B cell (primary cell): ENCODE measurements around the gene GGCX. TPM values are rescaled to one million over a fixed set of nuclear protein-coding genes. Genes with fewer than 3 reads are reported as not detected.

Experiments
- ATAC-seq: fragments of 200-7000 bp; cut with Tn5 transposase; one replicate; pipeline ENCODE4 v1.10.0; 2021; ENCODE audit warnings: low read depth, mild to moderate bottlenecking, moderate number of reproducible peaks, moderate library complexity
- CTCF ChIA-PET: fragments of 350-600 bp; sonication (Branson Sonifier 250); formaldehyde crosslinking; loops from one replicate; lab custom pipeline; 2021; ENCODE audit warnings: antibody characterized with exemption, inconsistent platforms; lab: Charles Lee
- POLR2A ChIA-PET: fragments of 350-600 bp; sonication (Branson Sonifier 250); formaldehyde crosslinking; loops from one replicate; lab custom pipeline; 2021; ENCODE audit warnings: antibody characterized with exemption; lab: Charles Lee
- DNase-seq: peaks from one replicate; pipeline ENCODE4 v3.0.0; 2013
- H2AFZ ChIP-seq: 2 replicates; pipeline ENCODE4 v1.6.1; 2012; ENCODE audit warnings: mild to moderate bottlenecking, low read depth, low read length; ENCODE audit not compliant: insufficient read depth, poor library complexity, severe bottlenecking
- H3K27ac ChIP-seq, 2 donors: 1 replicate in 1 of 2; 2 replicates in 1 of 2; pipeline ENCODE4 v1.5.1; 2012 to 2013; ENCODE audit warnings: low read length in 2 of 2, mild to moderate bottlenecking in 2 of 2, moderate library complexity in 1 of 2
- H3K27me3 ChIP-seq, 4 experiments: fragments of 200-600 bp in 1 of 4; sonication (generic) in 1 of 4; replicated peaks in 1 of 4; 1 replicate in 2 of 4; 2 replicates in 2 of 4; pipeline versions ENCODE4 v1.6.1 to v1.7.0; 2013 to 2016; ENCODE audit warnings: low read length in 3 of 4, mild to moderate bottlenecking in 2 of 4, mixed read lengths in 1 of 4, moderate library complexity in 1 of 4; ENCODE audit not compliant: insufficient read depth in 4 of 4, control insufficient read depth in 3 of 4; ENCODE audit errors: control extremely low read depth in 1 of 4
- H3K36me3 ChIP-seq, 2 experiments: replicated peaks in 1 of 2; 1 replicate in 1 of 2; 2 replicates in 1 of 2; pipeline versions ENCODE4 v1.6.1 to v1.7.1; 2013; ENCODE audit warnings: low read length in 1 of 2; ENCODE audit not compliant: insufficient read depth in 2 of 2, control insufficient read depth in 1 of 2; ENCODE audit errors: control extremely low read depth in 1 of 2, extremely low read depth in 1 of 2
- H3K4me1 ChIP-seq, 2 donors: fragments of 200-600 bp in 1 of 2; sonication (generic) in 1 of 2; 1 replicate in 1 of 2; 2 replicates in 1 of 2; pipeline versions ENCODE4 v1.5.1 to v1.6.1; 2013 to 2017; ENCODE audit warnings: low read length in 2 of 2; ENCODE audit not compliant: control insufficient read depth in 2 of 2, insufficient read depth in 2 of 2
- H3K4me2 ChIP-seq: replicated peaks from 2 replicates; pipeline ENCODE3; 2012; ENCODE audit warnings: mild to moderate bottlenecking, low read depth, low read length; ENCODE audit not compliant: poor library complexity, severe bottlenecking
- H3K4me3 ChIP-seq, 5 experiments: fragments of 200-600 bp in 1 of 5; sonication (generic) in 1 of 5; 1 replicate in 3 of 5; 2 replicates in 2 of 5; pipeline versions ENCODE4 v1.5.1 to v1.7.0; 2011 to 2016; ENCODE audit warnings: low read length in 4 of 5, mild to moderate bottlenecking in 4 of 5, low read depth in 2 of 5, control low read depth in 1 of 5, moderate library complexity in 1 of 5; ENCODE audit not compliant: insufficient read depth in 1 of 5; ENCODE audit errors: control extremely low read depth in 1 of 5, extremely low read depth in 1 of 5
- H3K79me2 ChIP-seq: fragments of 200-600 bp; sonication (generic); one replicate; pipeline ENCODE4 v1.6.0; 2016; ENCODE audit warnings: low read length; ENCODE audit not compliant: control insufficient read depth, insufficient read depth
- H3K9ac ChIP-seq: fragments of 200-600 bp; sonication (generic); 2 replicates; pipeline ENCODE4 v1.6.1; 2017; ENCODE audit warnings: mild to moderate bottlenecking, low read length, moderate library complexity
- H3K9me3 ChIP-seq, 3 donors: one replicate each; pipeline versions ENCODE4 v1.6.1 to v1.7.1; 2013; ENCODE audit warnings: low read length in 2 of 3; ENCODE audit not compliant: control insufficient read depth in 2 of 3, insufficient read depth in 1 of 3; ENCODE audit errors: control extremely low read depth in 1 of 3
- H4K20me1 ChIP-seq: 2 replicates; pipeline ENCODE4 v1.6.0; 2012; ENCODE audit warnings: mild to moderate bottlenecking, low read length; ENCODE audit not compliant: insufficient read depth, control insufficient read depth, poor library complexity, severe bottlenecking
- H3K27ac Mint-ChIP-seq: one replicate; pipeline ENCODE4 v1.8.0; 2021; ENCODE audit warnings: mixed read lengths
- H3K27me3 Mint-ChIP-seq: one replicate; pipeline ENCODE4 v1.8.0; 2021; ENCODE audit warnings: mixed read lengths
- H3K4me1 Mint-ChIP-seq: one replicate; pipeline ENCODE4 v1.8.0; 2021; ENCODE audit warnings: mixed read lengths
- H3K4me3 Mint-ChIP-seq: one replicate; pipeline ENCODE4 v1.8.0; 2021; ENCODE audit warnings: mixed read lengths
- H3K9me3 Mint-ChIP-seq: one replicate; pipeline ENCODE4 v1.8.0; 2022; ENCODE audit warnings: mixed read lengths; ENCODE audit not compliant: insufficient read depth
- CTCF ChIP-seq: fragments of 200-600 bp; IDR thresholded peaks from one replicate; pipeline ENCODE4 v1.8.0; 2022; ENCODE audit warnings: antibody characterized with exemption, mild to moderate bottlenecking
- EZH2 ChIP-seq: IDR thresholded peaks from 2 replicates; pipeline ENCODE4 v1.6.1; 2012; ENCODE audit warnings: borderline replicate concordance, low read depth, mild to moderate bottlenecking, moderate library complexity, low read length; ENCODE audit not compliant: insufficient read depth, poor library complexity, severe bottlenecking
- WGBS: methylation state at CpG from one replicate; pipeline ENCODE4 v1.1.5; 2013; ENCODE audit warnings: missing lambda C conversion rate; ENCODE audit not compliant: insufficient coverage; 5-methylcytosine and 5-hydroxymethylcytosine counted together
- intact Hi-C: fragments of 100-400 bp; cut with micrococcal nuclease; formaldehyde crosslinking; loops from one replicate; pipeline ENCODE4 v1.10.0; 2022
- polyA plus RNA-seq: library from polyadenylated mRNA; depleted of rRNA; stranded (reverse); fragments of >200 nt; gene quantifications from 2 replicates; pipeline ENCODE4 v1.2.3, GENCODE V29; 2012
- total RNA-seq, 2 donors: library from RNA; stranded (reverse); fragments of 120-200 nt in 1 of 2; gene quantifications; 1 replicate in 1 of 2; 2 replicates in 1 of 2; pipeline versions ENCODE4 v1.2.3 to v1.2.4, GENCODE V29; 2013 to 2022

GGCX gene
- total and polyA plus RNA-seq, 2 donors (not counting 1 experiment from before 2014, with no cell fraction given) = 23.5 to 36.8 TPM

- POLR2A ChIA-PET = interaction anchor here (0.5 to 1.9 kb wide), 3 partner anchors 11 to 13 kb away, joined by 4 to 8 read pairs (median 6); partner anchors contain the start of gene RNF181
- TF ChIP-seq EZH2 = no peak
- TF ChIP-seq CTCF = no peak
- Histone ChIP-seq H3K9me3 (no peaks in the 10 kb centered on the region), H3K27me3 (no peaks in the 10 kb centered on the region), H3K27ac (peak overlapping the region in 1 of 2 donors; percentile 64), H3K79me2 (peaks cover 27% of the 10 kb centered on the region), H3K4me2 (peak overlapping the region; percentile 89), H4K20me1 (peaks cover 4% of the 10 kb centered on the region), H2AFZ (peak overlapping the region; percentile 80), H3K4me3 (peak overlapping the region; percentile 34 to 70 (median 61)), H3K9ac (peak overlapping the region; percentile 68), H3K36me3 (peaks cover 0 to 22% of the 10 kb centered on the region in 2 experiments), H3K4me1 (peaks cover 25 to 41% of the 10 kb centered on the region in 2 donors)
- ATAC-seq (peak; percentile 26), DNase-seq (peak; percentile 43)
- intact Hi-C loops = loop anchor here (1.0 kb wide), 1 partner anchor 47 kb away; no protein-coding TSS in a partner anchor
- Mint-ChIP-seq H3K9me3 (no peaks in the 10 kb centered on the region), H3K27ac (peak overlapping the region; percentile 90), H3K4me1 (peaks cover 49% of the 10 kb centered on the region), H3K4me3 (peak overlapping the region; percentile 90), H3K27me3 (no peaks in the 10 kb centered on the region)
- CTCF ChIA-PET = interaction anchor here (2.5 kb wide), 1 partner anchor 10 kb away, joined by 11 read pairs; the partner anchor contains the start of gene RNF181
- WGBS = 16% methylated on average over 5 of the region's 9 CpGs
Observed at GRCh38 chr2:85584857-85585780, 23.8 kb upstream of the GGCX start.
